GM20431 (cell line): ENCODE results near the gene FGFRL1.

Experiments
- in situ Hi-C: fragments of 300-500 bp; cut with MseI, MboI; formaldehyde crosslinking; loops from one replicate; pipeline ENCODE4 v1.15.0; 2020; ENCODE audit warnings: low sequenced_read_pairs; ENCODE audit not compliant: unreplicated experiment

The FGFRL1 gene

DNA sequence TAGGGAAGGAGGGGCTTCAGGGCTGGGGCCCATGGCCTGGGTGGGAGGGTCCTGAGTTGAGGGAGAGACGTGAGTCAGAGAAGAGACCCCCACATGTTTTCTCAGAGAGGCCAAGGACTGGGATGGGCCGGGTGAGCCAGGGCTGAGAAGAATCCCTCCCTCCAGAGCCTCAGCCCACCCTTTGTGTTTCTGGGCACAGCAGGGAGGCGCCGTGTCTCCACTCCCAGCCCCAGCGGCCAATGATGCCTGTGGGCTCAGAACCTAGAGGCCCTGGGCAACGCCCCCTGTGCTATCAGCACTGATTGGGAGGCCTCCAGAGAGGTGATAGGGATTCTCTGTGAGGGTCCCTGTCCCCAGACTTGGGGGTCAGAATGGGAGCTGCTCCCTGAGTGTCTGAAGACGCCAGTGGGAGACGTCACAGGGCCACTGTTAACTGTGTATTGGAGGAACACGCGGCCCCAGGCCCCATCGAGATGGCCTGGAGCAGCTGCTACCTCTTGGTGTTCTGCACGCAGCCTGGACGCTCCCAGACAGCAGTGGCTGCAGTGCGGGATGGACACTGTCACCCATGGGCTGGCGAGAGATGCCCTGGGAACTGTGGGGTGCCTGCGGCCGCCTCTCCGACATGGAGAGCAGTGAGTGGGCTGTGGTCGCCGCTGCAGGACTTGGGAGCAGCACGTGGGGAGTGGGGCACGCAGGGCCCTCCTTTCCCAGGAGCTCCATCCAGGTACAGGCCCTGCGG lies 8.5 kb downstream of the FGFRL1 start:
- in situ Hi-C loops = no loop called here

GRCh38 chr4:1021386-1022050 lies 10.1 kb downstream of the FGFRL1 start:
- in situ Hi-C loops = no loop called here

GRCh38 chr4:1022051-1022738 lies 10.8 kb downstream of the FGFRL1 start:
- in situ Hi-C loops = no loop called here

- in situ Hi-C loops = no loop called here
Measured at GRCh38 chr4:1022739-1023066, 11.3 kb downstream of the FGFRL1 start.

- in situ Hi-C loops = no loop called here
Measured at GRCh38 chr4:1023075-1023640, 11.7 kb downstream of the FGFRL1 start.

DNA sequence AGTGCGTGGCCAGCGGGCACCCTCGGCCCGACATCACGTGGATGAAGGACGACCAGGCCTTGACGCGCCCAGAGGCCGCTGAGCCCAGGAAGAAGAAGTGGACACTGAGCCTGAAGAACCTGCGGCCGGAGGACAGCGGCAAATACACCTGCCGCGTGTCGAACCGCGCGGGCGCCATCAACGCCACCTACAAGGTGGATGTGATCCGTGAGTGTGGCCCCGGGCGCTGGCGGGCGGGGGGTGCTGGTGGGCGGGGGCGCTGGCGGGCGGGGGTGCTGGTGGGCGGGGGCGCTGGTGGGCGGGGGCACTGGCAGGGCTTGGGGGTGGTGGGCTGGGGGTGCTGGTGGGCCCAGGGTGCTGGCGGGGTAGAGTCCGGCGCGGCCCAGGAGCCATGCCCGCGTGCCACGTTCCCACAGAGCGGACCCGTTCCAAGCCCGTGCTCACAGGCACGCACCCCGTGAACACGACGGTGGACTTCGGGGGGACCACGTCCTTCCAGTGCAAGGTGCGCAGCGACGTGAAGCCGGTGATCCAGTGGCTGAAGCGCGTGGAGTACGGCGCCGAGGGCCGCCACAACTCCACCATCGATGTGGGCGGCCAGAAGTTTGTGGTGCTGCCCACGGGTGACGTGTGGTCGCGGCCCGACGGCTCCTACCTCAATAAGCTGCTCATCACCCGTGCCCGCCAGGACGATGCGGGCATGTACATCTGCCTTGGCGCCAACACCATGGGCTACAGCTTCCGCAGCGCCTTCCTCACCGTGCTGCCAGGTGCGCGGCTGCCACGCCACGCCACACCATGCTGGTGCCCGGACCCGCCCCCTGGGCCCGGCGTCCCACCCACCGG lies 12.7 kb downstream of the FGFRL1 start:
- in situ Hi-C loops = no loop called here

DNA sequence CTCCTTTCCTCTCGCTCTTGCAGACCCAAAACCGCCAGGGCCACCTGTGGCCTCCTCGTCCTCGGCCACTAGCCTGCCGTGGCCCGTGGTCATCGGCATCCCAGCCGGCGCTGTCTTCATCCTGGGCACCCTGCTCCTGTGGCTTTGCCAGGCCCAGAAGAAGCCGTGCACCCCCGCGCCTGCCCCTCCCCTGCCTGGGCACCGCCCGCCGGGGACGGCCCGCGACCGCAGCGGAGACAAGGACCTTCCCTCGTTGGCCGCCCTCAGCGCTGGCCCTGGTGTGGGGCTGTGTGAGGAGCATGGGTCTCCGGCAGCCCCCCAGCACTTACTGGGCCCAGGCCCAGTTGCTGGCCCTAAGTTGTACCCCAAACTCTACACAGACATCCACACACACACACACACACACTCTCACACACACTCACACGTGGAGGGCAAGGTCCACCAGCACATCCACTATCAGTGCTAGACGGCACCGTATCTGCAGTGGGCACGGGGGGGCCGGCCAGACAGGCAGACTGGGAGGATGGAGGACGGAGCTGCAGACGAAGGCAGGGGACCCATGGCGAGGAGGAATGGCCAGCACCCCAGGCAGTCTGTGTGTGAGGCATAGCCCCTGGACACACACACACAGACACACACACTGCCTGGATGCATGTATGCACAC lies 13.6 kb downstream of the FGFRL1 start:
- in situ Hi-C loops = no loop called here

GRCh38 chr4:1026115-1026514 lies 14.7 kb downstream of the FGFRL1 start:
- in situ Hi-C loops = no loop called here

GRCh38 chr4:1027219-1027914 lies 15.9 kb downstream of the FGFRL1 start:
- in situ Hi-C loops = no loop called here

DNA sequence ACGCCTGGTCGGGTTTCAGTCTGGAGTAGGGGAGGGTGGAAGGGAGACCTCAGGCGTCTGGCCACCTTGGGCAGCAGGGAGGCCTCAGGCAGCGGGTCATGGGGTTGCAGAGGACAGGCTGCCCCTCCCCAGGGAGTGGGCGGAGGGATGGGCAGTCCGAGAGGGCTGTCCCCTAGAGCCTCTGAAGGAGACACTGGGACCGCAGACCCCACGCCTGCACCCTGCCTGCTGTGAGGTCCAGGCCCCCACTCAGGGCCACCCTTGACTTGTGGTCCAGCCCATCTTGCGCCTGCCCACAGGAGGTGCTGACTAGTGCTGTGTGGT lies 16.5 kb downstream of the FGFRL1 start:
- in situ Hi-C loops = no loop called here

GRCh38 chr4:1028574-1029220 lies 17.3 kb downstream of the FGFRL1 start:
- in situ Hi-C loops = no loop called here

DNA sequence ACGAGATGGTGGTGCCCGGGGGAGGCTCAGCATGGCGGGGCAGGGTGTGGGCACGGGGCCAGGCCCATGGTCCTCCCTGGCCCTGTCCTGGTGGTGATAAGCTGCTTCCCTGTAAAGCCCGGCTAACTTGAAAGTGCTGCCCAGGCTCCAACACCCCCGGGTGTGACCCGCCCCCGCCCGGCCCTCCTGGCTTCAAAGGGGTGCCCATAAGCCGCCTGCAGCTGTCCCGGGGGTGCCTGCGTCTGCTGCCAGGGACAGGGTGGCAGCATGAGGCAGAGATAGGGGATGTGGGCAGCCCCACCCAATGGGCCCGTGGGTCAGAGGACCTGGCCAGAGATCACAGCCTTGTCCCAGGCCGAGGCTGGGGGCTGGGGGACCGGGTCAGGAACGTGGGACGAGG lies 18.1 kb downstream of the FGFRL1 start:
- in situ Hi-C loops = no loop called here

DNA sequence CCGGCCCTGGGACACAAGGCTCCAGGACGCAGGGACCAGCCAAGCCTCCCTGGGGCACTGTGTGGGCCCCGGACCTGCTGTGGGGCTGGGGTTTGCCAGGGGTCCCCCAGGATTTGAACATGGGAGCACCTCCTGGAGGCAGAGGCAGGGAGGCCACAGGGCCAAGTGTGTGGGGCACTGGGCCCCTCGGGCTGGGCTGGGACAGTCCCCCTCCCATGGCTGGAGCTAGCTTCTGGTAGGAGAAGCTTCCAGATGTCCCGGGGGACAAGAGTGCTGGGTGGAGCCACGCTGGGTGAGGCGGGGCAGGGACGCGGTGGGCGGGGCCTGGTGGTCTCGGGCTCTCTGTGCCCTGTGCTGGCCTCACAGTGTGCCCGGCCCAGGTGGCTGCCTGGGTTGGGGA lies 18.6 kb downstream of the FGFRL1 start:
- in situ Hi-C loops = no loop called here

DNA sequence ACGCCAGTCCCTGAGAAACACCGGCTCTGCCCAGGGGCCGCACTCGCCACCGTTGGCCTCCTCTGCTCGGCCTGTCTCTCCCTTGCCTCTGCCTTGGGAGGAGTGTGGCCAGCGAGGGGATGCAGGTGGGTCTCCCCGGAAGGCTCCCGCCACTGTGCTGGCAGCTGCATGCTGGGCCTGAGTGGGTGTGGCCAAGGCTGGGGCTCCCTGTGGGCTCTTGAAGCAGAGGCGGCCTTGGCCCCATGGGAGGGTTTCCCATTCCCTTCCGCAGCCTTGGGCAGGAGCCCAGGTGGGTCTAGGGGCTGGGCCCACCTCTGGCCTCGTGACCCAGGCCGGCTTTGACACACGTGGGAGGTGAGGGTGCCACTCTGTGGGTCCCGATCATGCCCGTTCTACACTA lies 19.1 kb downstream of the FGFRL1 start:
- in situ Hi-C loops = no loop called here

DNA sequence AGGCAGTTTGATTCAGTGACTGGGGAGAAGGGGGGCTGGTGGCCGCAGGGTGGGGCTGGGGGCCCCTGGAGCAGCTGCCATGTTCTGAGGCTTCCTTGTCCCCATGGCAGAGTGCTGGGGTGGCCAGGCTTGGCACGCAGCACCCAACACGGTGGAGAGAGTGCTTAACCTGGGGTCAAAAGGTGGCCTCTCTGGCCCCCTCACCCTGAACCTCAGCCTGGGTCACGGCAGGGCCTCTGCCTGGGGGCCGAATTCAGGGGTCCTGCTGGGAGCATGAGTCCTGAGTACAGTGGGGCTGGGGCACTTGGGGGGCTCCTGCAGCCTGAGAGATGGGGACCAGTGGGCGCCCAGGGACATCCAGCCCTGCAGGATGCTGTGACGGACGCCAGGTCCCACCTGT lies 19.9 kb downstream of the FGFRL1 start:
- in situ Hi-C loops = no loop called here

GRCh38 chr4:1031956-1032795 lies 20.8 kb downstream of the FGFRL1 start:
- in situ Hi-C loops = no loop called here

DNA sequence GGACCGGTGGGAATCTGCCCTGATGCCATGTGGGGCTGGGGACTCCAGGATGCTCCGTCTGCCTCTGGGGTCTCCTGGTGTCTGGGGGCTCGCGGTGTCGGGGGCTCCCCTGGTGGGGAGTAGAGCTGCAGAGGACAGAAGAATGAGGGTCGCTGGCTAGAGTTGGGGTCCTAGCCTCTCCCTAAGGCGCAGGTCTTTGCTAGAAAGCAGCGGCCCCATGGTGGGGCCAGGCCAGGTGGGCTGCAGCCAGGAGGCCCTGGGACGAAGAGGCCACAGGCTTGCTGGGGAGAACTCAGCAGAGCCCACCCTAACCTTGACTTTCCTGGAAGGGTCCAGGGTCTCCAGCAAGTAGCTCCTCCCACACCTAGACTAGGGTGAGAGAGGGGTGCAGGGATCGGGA lies 21.4 kb downstream of the FGFRL1 start:
- in situ Hi-C loops = no loop called here
